MM.1S (cell line): ENCODE data around the gene SLC2A13.

Experiments
- EZH2 ChIP-seq: fragments of 300-600 bp; sonication (generic); optimal IDR thresholded peaks from 2 replicates; pipeline ENCODE3; 2017; ENCODE audit warnings: low read depth, mild to moderate bottlenecking, antibody characterized with exemption, low read length, mixed read lengths
- EZH2phosphoT487 ChIP-seq: fragments of 300-600 bp; sonication (generic); IDR thresholded peaks from 2 replicates; pipeline ENCODE4 v1.6.1; 2018; ENCODE audit warnings: antibody characterized with exemption, low read length
- TF ChIP-seq, protein P1 (sequence below): fragments of 300-600 bp; sonication (generic); IDR thresholded peaks from 2 replicates; pipeline ENCODE4 v1.5.1; 2016; ENCODE audit warnings: antibody characterized with exemption, low read length, mixed read lengths

- TF ChIP-seq, protein P1, sequence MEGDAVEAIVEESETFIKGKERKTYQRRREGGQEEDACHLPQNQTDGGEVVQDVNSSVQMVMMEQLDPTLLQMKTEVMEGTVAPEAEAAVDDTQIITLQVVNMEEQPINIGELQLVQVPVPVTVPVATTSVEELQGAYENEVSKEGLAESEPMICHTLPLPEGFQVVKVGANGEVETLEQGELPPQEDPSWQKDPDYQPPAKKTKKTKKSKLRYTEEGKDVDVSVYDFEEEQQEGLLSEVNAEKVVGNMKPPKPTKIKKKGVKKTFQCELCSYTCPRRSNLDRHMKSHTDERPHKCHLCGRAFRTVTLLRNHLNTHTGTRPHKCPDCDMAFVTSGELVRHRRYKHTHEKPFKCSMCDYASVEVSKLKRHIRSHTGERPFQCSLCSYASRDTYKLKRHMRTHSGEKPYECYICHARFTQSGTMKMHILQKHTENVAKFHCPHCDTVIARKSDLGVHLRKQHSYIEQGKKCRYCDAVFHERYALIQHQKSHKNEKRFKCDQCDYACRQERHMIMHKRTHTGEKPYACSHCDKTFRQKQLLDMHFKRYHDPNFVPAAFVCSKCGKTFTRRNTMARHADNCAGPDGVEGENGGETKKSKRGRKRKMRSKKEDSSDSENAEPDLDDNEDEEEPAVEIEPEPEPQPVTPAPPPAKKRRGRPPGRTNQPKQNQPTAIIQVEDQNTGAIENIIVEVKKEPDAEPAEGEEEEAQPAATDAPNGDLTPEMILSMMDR, result no peak
- TF ChIP-seq EZH2phosphoT487 (no peak), EZH2 (no peak)
Measured at GRCh38 chr12:39736406-39736805, 369.5 kb downstream of the SLC2A13 start.
